NCI-H524 (cell line): ENCODE measurements around the gene RASGEF1C.

Experiments
- DNase-seq, 2 experiments: peaks; one replicate each; lab custom pipeline; 2025; lab: John Stamatoyannopoulos, UW

RASGEF1C gene

DNA sequence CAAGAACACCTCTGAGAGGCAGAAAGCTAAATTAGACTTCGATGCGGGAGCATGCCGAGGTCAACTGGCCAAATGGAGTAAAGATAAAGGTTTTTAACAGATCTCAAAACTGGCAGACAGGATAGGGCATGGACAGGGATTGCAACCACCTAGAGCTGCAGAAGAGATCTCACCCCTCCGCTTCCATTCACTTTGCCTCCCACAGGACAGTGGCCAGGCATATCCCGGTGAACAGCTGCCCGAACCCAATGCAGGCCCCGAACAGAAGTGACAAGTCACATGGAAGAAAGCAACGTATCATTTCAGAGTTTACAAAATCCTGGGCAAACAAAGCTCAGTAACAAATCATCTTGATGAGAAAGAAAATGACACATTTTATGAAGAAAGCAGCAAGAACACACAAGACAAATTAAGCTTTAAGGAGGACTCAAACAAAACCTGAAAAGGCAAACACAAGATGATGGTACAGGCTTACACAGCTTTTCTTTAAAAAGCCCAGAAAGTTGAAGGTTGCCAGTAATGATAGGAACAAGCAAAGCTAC lies 155.9 kb downstream of the RASGEF1C start:
- no peak for DNase-seq

DNA sequence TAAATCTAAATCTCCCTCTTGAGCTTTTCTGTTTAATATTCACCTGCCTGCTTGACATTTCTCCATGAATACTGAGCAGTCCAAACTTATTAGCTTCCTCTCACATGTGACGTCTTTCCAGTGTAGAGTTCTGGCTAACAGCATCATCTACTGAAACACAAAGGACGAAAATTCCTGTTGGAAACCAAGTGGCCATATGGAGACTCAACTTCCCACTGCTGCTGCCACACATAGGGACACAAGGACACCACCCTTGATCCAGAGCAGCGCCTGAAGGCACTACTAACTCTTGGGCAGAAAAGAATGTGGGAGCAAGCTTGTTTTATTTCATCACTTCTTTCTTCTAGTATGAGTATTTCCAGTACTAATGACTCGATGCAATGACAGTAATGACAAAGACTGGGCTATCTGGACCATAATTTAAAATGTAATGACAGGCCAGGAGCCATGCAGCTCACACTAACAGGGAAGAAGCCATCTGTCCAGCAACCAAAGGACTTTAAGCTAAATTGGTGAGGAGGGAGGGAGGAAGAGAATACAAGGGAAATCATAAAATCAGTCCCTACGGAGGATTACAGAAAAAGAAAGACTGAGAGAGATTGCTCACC lies 156.7 kb downstream of the RASGEF1C start:
- no peak for DNase-seq
